HEK293 (cell line): ENCODE data around the gene TMEM271.

Experiments
- CTCF ChIA-PET: fragments of 350-600 bp; formaldehyde crosslinking; extraction: SDS; loops from one replicate; lab custom pipeline; 2021; ENCODE audit warnings: antibody characterized with exemption; lab: Yijun Ruan, JAX
- POLR2A ChIA-PET: fragments of 300-600 bp; formaldehyde crosslinking; extraction: SDS; loops from one replicate; lab custom pipeline; 2020; ENCODE audit warnings: antibody characterized with exemption, inconsistent platforms; lab: Yijun Ruan, JAX
- H3K27ac ChIP-seq: fragments of 200-500 bp; sonication (Bioruptor generic); 2 replicates; pipeline ENCODE4 v1.5.1; 2014; ENCODE audit warnings: low read depth, low read length, control low read depth, inconsistent platforms; ENCODE audit errors: extremely low read depth
- H3K36me3 ChIP-seq, 2 experiments: fragments of 200-500 bp in 1 of 2; sonication (Bioruptor generic) in 1 of 2; 1 replicate in 1 of 2; 2 replicates in 1 of 2; pipeline ENCODE4 v1.5.1; 2014 to 2017; ENCODE audit warnings: inconsistent platforms in 2 of 2, low read length in 2 of 2; ENCODE audit not compliant: control insufficient read depth in 2 of 2, insufficient read depth in 1 of 2
- H3K4me1 ChIP-seq: fragments of 200-500 bp; sonication (Bioruptor generic); 2 replicates; pipeline ENCODE4 v1.5.1; 2014; ENCODE audit warnings: mild to moderate bottlenecking, low read length, inconsistent platforms; ENCODE audit not compliant: control insufficient read depth, insufficient read depth
- H3K4me3 ChIP-seq: 2 replicates; pipeline ENCODE4 v1.5.1; 2011; ENCODE audit warnings: low read depth, mild to moderate bottlenecking, control low read depth, low read length, moderate library complexity
- H3K9me3 ChIP-seq: fragments of 200-500 bp; sonication (Bioruptor generic); 2 replicates; pipeline ENCODE4 v1.5.1; 2014; ENCODE audit warnings: low read depth, low read length, inconsistent platforms; ENCODE audit not compliant: control insufficient read depth, insufficient read depth
- KLF1 ChIP-seq: fragments of 450-650 bp; formaldehyde crosslinking; IDR thresholded peaks from 2 replicates; pipeline ENCODE4 v1.5.1; 2016; ENCODE audit warnings: missing biosample characterization, missing genetic modification characterization
- PRDM1 ChIP-seq: fragments of 450-650 bp; formaldehyde crosslinking; IDR thresholded peaks from 2 replicates; pipeline ENCODE4; 2016; ENCODE audit warnings: missing biosample characterization, missing genetic modification characterization
- RBAK ChIP-seq: fragments of 450-650 bp; formaldehyde crosslinking; IDR thresholded peaks from 2 replicates; pipeline ENCODE4 v1.5.1; 2016; ENCODE audit warnings: missing biosample characterization, missing genetic modification characterization
- SCRT1 ChIP-seq: fragments of 450-650 bp; formaldehyde crosslinking; IDR thresholded peaks from 2 replicates; pipeline ENCODE4 v1.5.1; 2016; ENCODE audit warnings: missing biosample characterization, missing genetic modification characterization, borderline replicate concordance
- TRIM28 ChIP-seq: IDR thresholded peaks from 2 replicates; pipeline ENCODE4 v1.6.1; 2011; ENCODE audit warnings: low read length, control low read depth, borderline replicate concordance
- ZBTB8A ChIP-seq: fragments of 450-650 bp; formaldehyde crosslinking; IDR thresholded peaks from 2 replicates; pipeline ENCODE4 v1.5.1; 2016; ENCODE audit warnings: missing biosample characterization, missing genetic modification characterization
- ZNF223 ChIP-seq: fragments of 450-650 bp; formaldehyde crosslinking; IDR thresholded peaks from 2 replicates; pipeline ENCODE4 v1.5.1; 2016; ENCODE audit warnings: missing biosample characterization, missing genetic modification characterization
- ZNF354C ChIP-seq: fragments of 450-650 bp; formaldehyde crosslinking; IDR thresholded peaks from 2 replicates; pipeline ENCODE4 v1.5.1; 2016; ENCODE audit warnings: missing biosample characterization, missing genetic modification characterization, low read depth, borderline replicate concordance
- ZNF558 ChIP-seq: fragments of 450-650 bp; formaldehyde crosslinking; IDR thresholded peaks from 2 replicates; pipeline ENCODE4 v1.5.1; 2016; ENCODE audit warnings: missing biosample characterization, missing genetic modification characterization
- ZNF624 ChIP-seq: fragments of 450-650 bp; formaldehyde crosslinking; IDR thresholded peaks from 2 replicates; pipeline ENCODE4 v1.5.1; 2017; ENCODE audit warnings: missing biosample characterization, missing genetic modification characterization
- ZNF654 ChIP-seq: fragments of 450-650 bp; formaldehyde crosslinking; IDR thresholded peaks from 2 replicates; pipeline ENCODE4 v1.5.1; 2016; ENCODE audit warnings: low read depth, missing biosample characterization, missing genetic modification characterization
- TF ChIP-seq, protein P1 (sequence below): fragments of 450-650 bp; formaldehyde crosslinking; IDR thresholded peaks from 2 replicates; pipeline ENCODE4 v1.5.1; 2016; ENCODE audit warnings: missing biosample characterization, missing genetic modification characterization, low read depth
- TF ChIP-seq, protein P2 (sequence below): fragments of 450-650 bp; formaldehyde crosslinking; IDR thresholded peaks from 2 replicates; pipeline ENCODE4 v1.5.1; 2017; ENCODE audit warnings: missing biosample characterization, missing genetic modification characterization
- TF ChIP-seq, protein P3 (sequence below): fragments of 450-650 bp; formaldehyde crosslinking; IDR thresholded peaks from 2 replicates; pipeline ENCODE4 v1.5.1; 2016; ENCODE audit warnings: missing biosample characterization, missing genetic modification characterization
- TF ChIP-seq, protein P4 (sequence below): fragments of 450-650 bp; formaldehyde crosslinking; IDR thresholded peaks from 2 replicates; pipeline ENCODE4 v1.5.1; 2016; ENCODE audit warnings: missing biosample characterization, missing genetic modification characterization
- TF ChIP-seq, protein P5 (sequence below): fragments of 450-650 bp; formaldehyde crosslinking; IDR thresholded peaks from 2 replicates; pipeline ENCODE4 v1.5.0; 2017; ENCODE audit warnings: missing biosample characterization, missing genetic modification characterization, borderline replicate concordance

TMEM271 gene

DNA sequence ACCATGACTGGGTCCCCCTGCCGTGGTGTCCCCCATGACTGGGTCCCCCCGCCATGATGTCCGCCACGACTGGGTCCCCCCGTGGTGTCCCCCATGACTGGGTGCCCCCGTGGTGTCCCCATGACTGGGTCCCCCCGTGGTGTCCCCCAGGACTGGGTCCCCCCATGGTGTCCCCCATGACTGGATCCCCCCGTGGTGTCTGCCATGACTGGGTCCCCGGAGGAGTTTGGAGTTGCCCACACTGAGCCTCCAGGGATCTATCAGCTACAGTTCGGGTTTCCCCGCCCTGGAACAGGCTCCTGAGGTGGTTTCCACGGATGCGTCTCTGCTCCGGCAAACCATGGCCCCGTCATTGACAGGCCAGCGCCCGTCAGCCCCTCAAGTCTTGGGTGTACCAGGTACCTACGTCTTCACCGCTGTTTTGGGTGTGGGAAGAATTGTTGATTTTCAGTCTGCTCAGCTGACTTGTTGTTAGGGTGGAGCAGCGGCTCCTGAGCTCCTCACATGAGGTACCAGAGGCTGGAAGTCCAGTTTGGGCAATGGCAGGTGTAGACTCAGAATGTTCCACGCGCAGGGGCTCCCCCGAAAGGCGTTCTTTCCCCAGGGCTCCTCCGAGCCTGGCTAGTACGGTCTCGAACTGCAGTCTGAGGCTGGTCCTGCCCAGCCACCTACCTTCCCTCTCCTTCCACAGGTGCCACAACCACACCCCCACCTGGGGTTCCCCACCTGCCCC, 41.0 kb upstream of the TMEM271 start (continued):
- TF ChIP-seq, protein P1, sequence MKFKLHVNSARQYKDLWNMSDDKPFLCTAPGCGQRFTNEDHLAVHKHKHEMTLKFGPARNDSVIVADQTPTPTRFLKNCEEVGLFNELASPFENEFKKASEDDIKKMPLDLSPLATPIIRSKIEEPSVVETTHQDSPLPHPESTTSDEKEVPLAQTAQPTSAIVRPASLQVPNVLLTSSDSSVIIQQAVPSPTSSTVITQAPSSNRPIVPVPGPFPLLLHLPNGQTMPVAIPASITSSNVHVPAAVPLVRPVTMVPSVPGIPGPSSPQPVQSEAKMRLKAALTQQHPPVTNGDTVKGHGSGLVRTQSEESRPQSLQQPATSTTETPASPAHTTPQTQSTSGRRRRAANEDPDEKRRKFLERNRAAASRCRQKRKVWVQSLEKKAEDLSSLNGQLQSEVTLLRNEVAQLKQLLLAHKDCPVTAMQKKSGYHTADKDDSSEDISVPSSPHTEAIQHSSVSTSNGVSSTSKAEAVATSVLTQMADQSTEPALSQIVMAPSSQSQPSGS (tag by site-specific recombination): no peak
- TF ChIP-seq ZNF558 (tag by site-specific recombination): no peak
- TF ChIP-seq ZBTB8A (tag by site-specific recombination): no peak
- TF ChIP-seq, protein P2, sequence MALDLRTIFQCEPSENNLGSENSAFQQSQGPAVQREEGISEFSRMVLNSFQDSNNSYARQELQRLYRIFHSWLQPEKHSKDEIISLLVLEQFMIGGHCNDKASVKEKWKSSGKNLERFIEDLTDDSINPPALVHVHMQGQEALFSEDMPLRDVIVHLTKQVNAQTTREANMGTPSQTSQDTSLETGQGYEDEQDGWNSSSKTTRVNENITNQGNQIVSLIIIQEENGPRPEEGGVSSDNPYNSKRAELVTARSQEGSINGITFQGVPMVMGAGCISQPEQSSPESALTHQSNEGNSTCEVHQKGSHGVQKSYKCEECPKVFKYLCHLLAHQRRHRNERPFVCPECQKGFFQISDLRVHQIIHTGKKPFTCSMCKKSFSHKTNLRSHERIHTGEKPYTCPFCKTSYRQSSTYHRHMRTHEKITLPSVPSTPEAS (tag by site-specific recombination): no peak
- TF ChIP-seq KLF1 (tag by site-specific recombination): no peak
- TF ChIP-seq, protein P3, sequence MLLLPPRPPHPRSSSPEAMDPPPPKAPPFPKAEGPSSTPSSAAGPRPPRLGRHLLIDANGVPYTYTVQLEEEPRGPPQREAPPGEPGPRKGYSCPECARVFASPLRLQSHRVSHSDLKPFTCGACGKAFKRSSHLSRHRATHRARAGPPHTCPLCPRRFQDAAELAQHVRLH (tag by site-specific recombination): no peak
- no peak for TF ChIP-seq ZNF654 (tag by site-specific recombination)
- TF ChIP-seq SCRT1 (tag by site-specific recombination): no peak

DNA sequence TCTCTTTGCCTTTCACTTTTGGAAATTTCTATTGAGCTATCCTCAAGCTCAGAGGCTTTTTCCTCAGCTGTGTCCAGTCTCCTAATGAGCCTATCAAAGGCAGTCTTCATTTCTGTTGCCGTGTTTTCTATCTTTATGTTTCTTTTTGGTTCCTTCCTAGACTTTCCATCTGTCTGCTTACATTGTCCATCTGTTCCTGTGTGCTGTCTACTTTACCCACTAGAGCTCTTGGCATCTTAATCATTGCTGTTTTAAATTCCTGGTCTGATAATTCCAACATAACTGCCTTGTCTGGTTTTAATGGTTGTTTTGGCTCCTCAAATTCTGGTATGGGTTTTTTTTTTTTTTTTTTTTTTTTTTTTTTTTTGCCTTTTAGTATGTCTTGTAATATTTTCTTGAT, 40.0 kb upstream of the TMEM271 start:
- ChIA-PET CTCF (no interaction called here), POLR2A (interaction anchor here (0.6 kb wide), 1 partner anchor 48 kb away, joined by 3 read pairs; no protein-coding TSS in a partner anchor)
- Histone ChIP-seq H3K4me3 (no peak overlapping the region), H3K4me1 (no peaks in the 10 kb centered on the region), H3K9me3 (no peaks in the 10 kb centered on the region), H3K27ac (no peak overlapping the region), H3K36me3 (no peaks in the 10 kb centered on the region)
- TF ChIP-seq, protein P4, sequence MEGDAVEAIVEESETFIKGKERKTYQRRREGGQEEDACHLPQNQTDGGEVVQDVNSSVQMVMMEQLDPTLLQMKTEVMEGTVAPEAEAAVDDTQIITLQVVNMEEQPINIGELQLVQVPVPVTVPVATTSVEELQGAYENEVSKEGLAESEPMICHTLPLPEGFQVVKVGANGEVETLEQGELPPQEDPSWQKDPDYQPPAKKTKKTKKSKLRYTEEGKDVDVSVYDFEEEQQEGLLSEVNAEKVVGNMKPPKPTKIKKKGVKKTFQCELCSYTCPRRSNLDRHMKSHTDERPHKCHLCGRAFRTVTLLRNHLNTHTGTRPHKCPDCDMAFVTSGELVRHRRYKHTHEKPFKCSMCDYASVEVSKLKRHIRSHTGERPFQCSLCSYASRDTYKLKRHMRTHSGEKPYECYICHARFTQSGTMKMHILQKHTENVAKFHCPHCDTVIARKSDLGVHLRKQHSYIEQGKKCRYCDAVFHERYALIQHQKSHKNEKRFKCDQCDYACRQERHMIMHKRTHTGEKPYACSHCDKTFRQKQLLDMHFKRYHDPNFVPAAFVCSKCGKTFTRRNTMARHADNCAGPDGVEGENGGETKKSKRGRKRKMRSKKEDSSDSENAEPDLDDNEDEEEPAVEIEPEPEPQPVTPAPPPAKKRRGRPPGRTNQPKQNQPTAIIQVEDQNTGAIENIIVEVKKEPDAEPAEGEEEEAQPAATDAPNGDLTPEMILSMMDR (tag by site-specific recombination): no peak
- TF ChIP-seq, protein P5, sequence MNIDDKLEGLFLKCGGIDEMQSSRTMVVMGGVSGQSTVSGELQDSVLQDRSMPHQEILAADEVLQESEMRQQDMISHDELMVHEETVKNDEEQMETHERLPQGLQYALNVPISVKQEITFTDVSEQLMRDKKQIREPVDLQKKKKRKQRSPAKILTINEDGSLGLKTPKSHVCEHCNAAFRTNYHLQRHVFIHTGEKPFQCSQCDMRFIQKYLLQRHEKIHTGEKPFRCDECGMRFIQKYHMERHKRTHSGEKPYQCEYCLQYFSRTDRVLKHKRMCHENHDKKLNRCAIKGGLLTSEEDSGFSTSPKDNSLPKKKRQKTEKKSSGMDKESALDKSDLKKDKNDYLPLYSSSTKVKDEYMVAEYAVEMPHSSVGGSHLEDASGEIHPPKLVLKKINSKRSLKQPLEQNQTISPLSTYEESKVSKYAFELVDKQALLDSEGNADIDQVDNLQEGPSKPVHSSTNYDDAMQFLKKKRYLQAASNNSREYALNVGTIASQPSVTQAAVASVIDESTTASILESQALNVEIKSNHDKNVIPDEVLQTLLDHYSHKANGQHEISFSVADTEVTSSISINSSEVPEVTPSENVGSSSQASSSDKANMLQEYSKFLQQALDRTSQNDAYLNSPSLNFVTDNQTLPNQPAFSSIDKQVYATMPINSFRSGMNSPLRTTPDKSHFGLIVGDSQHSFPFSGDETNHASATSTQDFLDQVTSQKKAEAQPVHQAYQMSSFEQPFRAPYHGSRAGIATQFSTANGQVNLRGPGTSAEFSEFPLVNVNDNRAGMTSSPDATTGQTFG (tag by site-specific recombination): no peak
- no peak for TF ChIP-seq TRIM28
- no peak for TF ChIP-seq ZNF624 (tag by site-specific recombination)
- no peak for TF ChIP-seq ZNF354C (tag by site-specific recombination)
- no peak for TF ChIP-seq RBAK (tag by site-specific recombination)
- TF ChIP-seq PRDM1: no peak
- TF ChIP-seq ZNF223: no peak
